MM.1S (cell line): ENCODE measurements around the gene DDT.
"Not testable (repeated sequence)": the region's sequence is repeated elsewhere in the genome, so short reads cannot be mapped to it uniquely, and the experiment has no call there.

Experiments
- DNase-seq: peaks from one replicate; pipeline ENCODE4 v3.0.0-alpha.2; 2015
- H2AFZ ChIP-seq: fragments of 300-600 bp; sonication (generic); 2 replicates; pipeline ENCODE4 v1.6.0; 2016; ENCODE audit warnings: antibody characterized with exemption, low read length
- H3F3A ChIP-seq: fragments of 300-600 bp; sonication (generic); 2 replicates; pipeline ENCODE4 v1.6.1; 2016; ENCODE audit warnings: mild to moderate bottlenecking, antibody characterized with exemption, low read length, moderate library complexity, mixed read lengths; ENCODE audit not compliant: insufficient read depth
- H3K27ac ChIP-seq: fragments of 300-600 bp; sonication (generic); 2 replicates; pipeline ENCODE4 v1.5.1; 2016; ENCODE audit warnings: mild to moderate bottlenecking, low read length
- H3K27me3 ChIP-seq: fragments of 300-600 bp; sonication (generic); replicated peaks from 2 replicates; pipeline ENCODE4 v1.6.0; 2016; ENCODE audit warnings: low read length; ENCODE audit not compliant: insufficient read depth
- H3K36me3 ChIP-seq: fragments of 300-600 bp; sonication (generic); replicated peaks from 2 replicates; pipeline ENCODE4 v1.6.1; 2016; ENCODE audit warnings: mild to moderate bottlenecking, low read length, mixed read lengths; ENCODE audit not compliant: insufficient read depth
- H3K4me1 ChIP-seq: fragments of 300-600 bp; sonication (generic); 2 replicates; pipeline ENCODE4 v1.6.1; 2016; ENCODE audit warnings: low read length, mixed read lengths
- H3K4me2 ChIP-seq: fragments of 300-600 bp; sonication (generic); 2 replicates; pipeline ENCODE4 v1.6.0; 2016; ENCODE audit warnings: low read depth, low read length
- H3K4me3 ChIP-seq: fragments of 300-600 bp; sonication (generic); 2 replicates; pipeline ENCODE4 v1.5.1; 2016; ENCODE audit warnings: low read length, mixed read lengths
- H3K79me2 ChIP-seq: fragments of 300-600 bp; sonication (generic); 2 replicates; pipeline ENCODE4 v1.6.1; 2016; ENCODE audit warnings: mixed run types, low read length, mixed read lengths
- H3K9ac ChIP-seq: fragments of 300-600 bp; sonication (generic); 2 replicates; pipeline ENCODE4 v1.6.1; 2016; ENCODE audit warnings: low read length, mixed read lengths
- H3K9me2 ChIP-seq: fragments of 300-600 bp; sonication (generic); replicated peaks from 2 replicates; pipeline ENCODE4 v1.6.1; 2016; ENCODE audit warnings: mild to moderate bottlenecking, low read length, mixed read lengths; ENCODE audit not compliant: insufficient read depth
- H3K9me3 ChIP-seq: fragments of 300-600 bp; sonication (generic); replicated peaks from 2 replicates; pipeline ENCODE4 v1.6.1; 2016; ENCODE audit warnings: mild to moderate bottlenecking, low read length, mixed read lengths; ENCODE audit not compliant: insufficient read depth
- H4K20me1 ChIP-seq: fragments of 300-600 bp; sonication (generic); 2 replicates; pipeline ENCODE4 v1.6.1; 2016; ENCODE audit warnings: mild to moderate bottlenecking, low read length, moderate library complexity, mixed read lengths; ENCODE audit not compliant: insufficient read depth
- EZH2 ChIP-seq: fragments of 300-600 bp; sonication (generic); optimal IDR thresholded peaks from 2 replicates; pipeline ENCODE3; 2017; ENCODE audit warnings: low read depth, mild to moderate bottlenecking, antibody characterized with exemption, low read length, mixed read lengths
- EZH2phosphoT487 ChIP-seq: fragments of 300-600 bp; sonication (generic); IDR thresholded peaks from 2 replicates; pipeline ENCODE4 v1.6.1; 2018; ENCODE audit warnings: antibody characterized with exemption, low read length
- TF ChIP-seq, protein P1 (sequence below): fragments of 300-600 bp; sonication (generic); IDR thresholded peaks from 2 replicates; pipeline ENCODE4 v1.5.1; 2016; ENCODE audit warnings: antibody characterized with exemption, low read length, mixed read lengths

Gene DDT

GRCh38 chr22:24002851-24003250, 28.6 kb upstream of the DDT start:
- Histone ChIP-seq H2AFZ (no peak overlapping the region), H3K9ac (no peak overlapping the region), H3F3A (no peaks in the 10 kb centered on the region), H4K20me1 (no peaks in the 10 kb centered on the region), H3K9me3 (no peaks in the 10 kb centered on the region), H3K4me1 (no peaks in the 10 kb centered on the region), H3K27me3 (no peaks in the 10 kb centered on the region), H3K4me2 (no peak overlapping the region), H3K27ac (no peak overlapping the region), H3K36me3 (no peaks in the 10 kb centered on the region), H3K4me3 (no peak overlapping the region), H3K79me2 (no peaks in the 10 kb centered on the region), H3K9me2 (no peaks in the 10 kb centered on the region)
- TF ChIP-seq, protein P1, sequence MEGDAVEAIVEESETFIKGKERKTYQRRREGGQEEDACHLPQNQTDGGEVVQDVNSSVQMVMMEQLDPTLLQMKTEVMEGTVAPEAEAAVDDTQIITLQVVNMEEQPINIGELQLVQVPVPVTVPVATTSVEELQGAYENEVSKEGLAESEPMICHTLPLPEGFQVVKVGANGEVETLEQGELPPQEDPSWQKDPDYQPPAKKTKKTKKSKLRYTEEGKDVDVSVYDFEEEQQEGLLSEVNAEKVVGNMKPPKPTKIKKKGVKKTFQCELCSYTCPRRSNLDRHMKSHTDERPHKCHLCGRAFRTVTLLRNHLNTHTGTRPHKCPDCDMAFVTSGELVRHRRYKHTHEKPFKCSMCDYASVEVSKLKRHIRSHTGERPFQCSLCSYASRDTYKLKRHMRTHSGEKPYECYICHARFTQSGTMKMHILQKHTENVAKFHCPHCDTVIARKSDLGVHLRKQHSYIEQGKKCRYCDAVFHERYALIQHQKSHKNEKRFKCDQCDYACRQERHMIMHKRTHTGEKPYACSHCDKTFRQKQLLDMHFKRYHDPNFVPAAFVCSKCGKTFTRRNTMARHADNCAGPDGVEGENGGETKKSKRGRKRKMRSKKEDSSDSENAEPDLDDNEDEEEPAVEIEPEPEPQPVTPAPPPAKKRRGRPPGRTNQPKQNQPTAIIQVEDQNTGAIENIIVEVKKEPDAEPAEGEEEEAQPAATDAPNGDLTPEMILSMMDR: no peak
- TF ChIP-seq EZH2 (no peak), EZH2phosphoT487 (no peak)
- DNase-seq: no peak

DNA sequence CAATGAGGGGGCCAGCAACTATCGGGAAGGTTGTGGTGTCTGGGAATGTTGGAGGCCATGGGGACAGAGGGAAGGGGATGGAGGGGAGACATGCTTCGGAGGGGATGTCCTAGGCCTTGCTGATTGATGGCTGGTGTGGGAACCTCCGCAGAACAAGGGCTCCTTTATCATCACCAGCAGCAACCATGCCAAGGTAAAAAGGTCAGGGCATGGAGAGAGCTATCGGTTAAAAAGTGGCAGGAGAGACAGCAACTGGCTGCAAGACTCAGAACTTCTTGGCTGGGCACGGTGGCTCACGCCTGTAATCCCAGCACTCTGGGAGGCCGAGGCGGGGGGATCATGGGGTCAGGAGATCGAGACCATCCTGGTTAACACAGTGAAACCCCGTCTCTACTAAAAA, 28.0 kb upstream of the DDT start:
- no peaks in the 10 kb centered on the region for H3K27me3 ChIP-seq
- H3K4me3 ChIP-seq: no peak overlapping the region
- H4K20me1 ChIP-seq: no peaks in the 10 kb centered on the region
- H2AFZ ChIP-seq: no peak overlapping the region
- no peaks in the 10 kb centered on the region for H3K36me3 ChIP-seq
- DNase-seq: no peak
- TF ChIP-seq EZH2 (no peak), EZH2phosphoT487 (no peak)
- TF ChIP-seq, protein P1: no peak
- H3K27ac ChIP-seq: no peak overlapping the region
- H3K9me2 ChIP-seq: no peaks in the 10 kb centered on the region
- H3K4me2 ChIP-seq: no peak overlapping the region
- no peaks in the 10 kb centered on the region for H3K9me3 ChIP-seq
- H3K4me1 ChIP-seq: no peaks in the 10 kb centered on the region
- no peaks in the 10 kb centered on the region for H3F3A ChIP-seq
- no peaks in the 10 kb centered on the region for H3K79me2 ChIP-seq
- no peak overlapping the region for H3K9ac ChIP-seq

GRCh38 chr22:24001314-24001713, 27.1 kb upstream of the DDT start:
- DNase-seq: no peak
- Histone ChIP-seq H3K4me2 (no peak overlapping the region), H3F3A (no peaks in the 10 kb centered on the region), H3K4me3 (no peak overlapping the region), H3K4me1 (no peaks in the 10 kb centered on the region), H3K27ac (no peak overlapping the region), H3K9ac (no peak overlapping the region), H3K36me3 (no peaks in the 10 kb centered on the region), H3K9me2 (no peaks in the 10 kb centered on the region), H2AFZ (no peak overlapping the region), H3K79me2 (no peaks in the 10 kb centered on the region), H4K20me1 (no peaks in the 10 kb centered on the region), H3K27me3 (no peaks in the 10 kb centered on the region), H3K9me3 (no peaks in the 10 kb centered on the region)
- TF ChIP-seq EZH2phosphoT487 (no peak), EZH2 (no peak)
- TF ChIP-seq, protein P1: no peak

GRCh38 chr22:23999779-24000178, 25.5 kb upstream of the DDT start:
- H3K4me2 ChIP-seq, H3K27ac ChIP-seq, H3F3A ChIP-seq, H3K9me2 ChIP-seq, H3K36me3 ChIP-seq, H3K79me2 ChIP-seq, H2AFZ ChIP-seq, DNase-seq, H3K9ac ChIP-seq, H3K4me1 ChIP-seq, H4K20me1 ChIP-seq, H3K9me3 ChIP-seq, H3K4me3 ChIP-seq, H3K27me3 ChIP-seq: not testable (repeated sequence)
